Adrenal gland (tissue), 5 donors: ENCODE data around the gene CCDC197.

Experiments used
- POLR2A ChIP-seq, 2 donors: fragments of 450-650 bp; IDR thresholded peaks; one replicate each; pipeline ENCODE4 v1.6.1; 2017; ENCODE audit warnings: antibody characterized with exemption in 2 of 2, mild to moderate bottlenecking in 2 of 2, moderate library complexity in 1 of 2
- TF ChIP-seq, protein P1 (sequence below), 6 experiments: fragments of 450-650 bp in 4 of 6; fragments of 200-600 bp in 2 of 6; sonication (generic) in 1 of 6; IDR thresholded peaks; 1 replicate in 5 of 6; 2 replicates in 1 of 6; pipeline versions ENCODE4 v1.5.1 to v1.8.0; 2016 to 2021; ENCODE audit warnings: antibody characterized with exemption in 6 of 6, mild to moderate bottlenecking in 2 of 6, moderate library complexity in 1 of 6
- donor health status: DM: no; HTN: no; CAD: no.

DNA sequence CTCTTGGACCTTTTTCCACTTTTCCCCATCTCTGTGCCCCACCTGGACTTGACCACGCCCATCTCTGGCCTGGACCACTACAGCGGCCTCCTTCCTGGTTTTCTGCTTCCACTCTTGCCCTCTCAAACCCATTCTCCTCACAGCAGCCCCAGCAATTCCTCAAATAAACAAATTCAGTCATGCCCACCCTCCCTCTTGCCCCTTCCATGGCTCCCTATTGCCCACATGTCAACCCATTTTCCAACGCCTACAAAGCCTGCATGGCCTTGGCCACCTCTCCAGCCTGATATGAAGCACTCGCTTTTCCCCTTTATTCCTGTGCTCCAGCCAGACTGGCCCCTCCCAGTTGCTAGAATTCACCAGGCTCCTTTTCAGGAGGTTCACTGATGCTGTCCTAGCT lies 23.2 kb downstream of the CCDC197 start:
- TF ChIP-seq, protein P1, sequence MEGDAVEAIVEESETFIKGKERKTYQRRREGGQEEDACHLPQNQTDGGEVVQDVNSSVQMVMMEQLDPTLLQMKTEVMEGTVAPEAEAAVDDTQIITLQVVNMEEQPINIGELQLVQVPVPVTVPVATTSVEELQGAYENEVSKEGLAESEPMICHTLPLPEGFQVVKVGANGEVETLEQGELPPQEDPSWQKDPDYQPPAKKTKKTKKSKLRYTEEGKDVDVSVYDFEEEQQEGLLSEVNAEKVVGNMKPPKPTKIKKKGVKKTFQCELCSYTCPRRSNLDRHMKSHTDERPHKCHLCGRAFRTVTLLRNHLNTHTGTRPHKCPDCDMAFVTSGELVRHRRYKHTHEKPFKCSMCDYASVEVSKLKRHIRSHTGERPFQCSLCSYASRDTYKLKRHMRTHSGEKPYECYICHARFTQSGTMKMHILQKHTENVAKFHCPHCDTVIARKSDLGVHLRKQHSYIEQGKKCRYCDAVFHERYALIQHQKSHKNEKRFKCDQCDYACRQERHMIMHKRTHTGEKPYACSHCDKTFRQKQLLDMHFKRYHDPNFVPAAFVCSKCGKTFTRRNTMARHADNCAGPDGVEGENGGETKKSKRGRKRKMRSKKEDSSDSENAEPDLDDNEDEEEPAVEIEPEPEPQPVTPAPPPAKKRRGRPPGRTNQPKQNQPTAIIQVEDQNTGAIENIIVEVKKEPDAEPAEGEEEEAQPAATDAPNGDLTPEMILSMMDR (IDR thresholded peaks at IDR 0.05): no peak
- TF ChIP-seq POLR2A (IDR thresholded peaks at IDR 0.05): no peak
